ENCODE measurements around the gene ANKRA2.
A peak's percentile ranks its signal among the peaks of the same experiment; 100 is the strongest.

Gene ANKRA2

DNA sequence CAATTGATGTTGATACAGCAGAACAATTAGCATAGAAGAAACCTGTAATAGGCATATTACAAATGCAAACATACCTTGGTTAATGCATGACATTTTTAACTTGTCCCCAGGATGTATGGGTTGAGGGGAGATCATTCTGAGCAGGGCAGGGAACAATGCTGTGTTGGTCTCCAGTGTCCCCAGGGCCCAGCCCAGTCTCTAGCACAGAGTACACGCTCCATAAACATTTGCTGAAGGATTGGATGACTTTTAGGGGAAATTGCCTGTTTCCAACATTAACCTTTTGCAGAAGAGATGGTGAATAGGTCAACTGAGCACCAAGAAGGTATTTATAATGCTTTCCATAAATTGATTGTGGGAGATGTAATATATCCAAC is 20.0 kb downstream of the ANKRA2 start:
- Histone ChIP-seq H3K9me3 (ENCODE audit: control insufficient read depth, insufficient read depth, low read length) (no peaks in the 10 kb centered on the region), H3K27ac (ENCODE audit: low read depth, low read length) (no peak overlapping the region), H3K9ac (ENCODE audit: low read depth, low read length) (no peak overlapping the region), H3K4me3 (ENCODE audit: low read depth, low read length) (no peak overlapping the region), H3K36me3 (ENCODE audit: control insufficient read depth, insufficient read depth, low read length) (no peaks in the 10 kb centered on the region), H3K27me3 (ENCODE audit: control insufficient read depth, insufficient read depth, low read length) (no peaks in the 10 kb centered on the region), H3K4me1 (ENCODE audit: control insufficient read depth, insufficient read depth, low read length) (peaks cover 9% of the 10 kb centered on the region; the same call in 1 of the 2 replicates)

DNA sequence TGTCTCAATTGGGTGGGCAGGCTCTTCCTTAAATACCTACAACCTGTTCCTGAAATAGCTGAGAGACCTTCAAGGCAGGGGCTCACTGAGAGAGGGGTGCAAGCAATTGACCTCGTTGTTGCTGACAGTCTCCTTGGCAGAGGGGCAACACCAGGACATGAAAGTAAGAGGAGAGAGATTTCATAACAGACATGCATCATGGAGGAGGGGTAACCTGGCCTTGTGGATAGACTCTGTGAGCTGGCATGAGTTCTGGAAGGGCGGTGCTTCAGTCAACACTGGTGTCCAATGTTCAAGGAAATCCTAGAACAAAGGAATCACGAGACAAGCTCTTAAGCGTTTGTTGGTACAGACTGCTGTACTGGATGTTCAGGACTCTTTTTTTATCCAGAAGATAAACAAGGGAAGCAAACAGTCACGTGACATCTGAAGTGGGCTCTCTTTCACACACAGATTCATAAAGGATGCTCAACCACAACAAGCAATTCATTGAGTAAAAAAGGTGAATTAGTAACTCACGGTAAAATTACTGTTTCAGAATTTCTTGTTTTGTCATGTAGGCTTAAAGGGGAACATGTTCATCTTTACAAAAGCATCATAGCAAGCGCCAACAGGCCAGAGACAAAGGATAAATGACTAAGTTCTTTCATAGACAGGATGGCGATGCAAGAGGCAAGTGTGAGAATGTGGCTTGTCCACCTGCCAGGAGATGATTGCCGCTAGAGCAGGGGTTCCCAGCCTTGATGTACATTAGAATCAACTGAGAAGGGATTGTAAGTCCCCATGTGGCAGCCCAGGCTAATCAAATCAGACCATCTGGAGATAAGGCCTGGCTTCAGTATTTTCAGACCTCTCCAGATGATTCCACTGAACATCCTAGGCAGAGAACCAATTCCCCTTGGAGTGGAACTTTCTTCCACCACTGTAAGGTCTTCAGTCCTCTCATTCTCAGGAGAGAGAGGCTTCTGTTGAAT is 20.7 kb downstream of the ANKRA2 start:
- Histone ChIP-seq H3K27ac (ENCODE audit: low read depth, low read length) (no peak overlapping the region), H3K9ac (ENCODE audit: low read depth, low read length) (no peak overlapping the region), H3K27me3 (ENCODE audit: control insufficient read depth, insufficient read depth, low read length) (no peaks in the 10 kb centered on the region), H3K4me3 (ENCODE audit: low read depth, low read length) (no peak overlapping the region), H3K36me3 (ENCODE audit: control insufficient read depth, insufficient read depth, low read length) (no peaks in the 10 kb centered on the region), H3K4me1 (ENCODE audit: control insufficient read depth, insufficient read depth, low read length) (peaks cover 9% of the 10 kb centered on the region; the same call in 1 of the 2 replicates), H3K9me3 (ENCODE audit: control insufficient read depth, insufficient read depth, low read length) (no peaks in the 10 kb centered on the region)

DNA sequence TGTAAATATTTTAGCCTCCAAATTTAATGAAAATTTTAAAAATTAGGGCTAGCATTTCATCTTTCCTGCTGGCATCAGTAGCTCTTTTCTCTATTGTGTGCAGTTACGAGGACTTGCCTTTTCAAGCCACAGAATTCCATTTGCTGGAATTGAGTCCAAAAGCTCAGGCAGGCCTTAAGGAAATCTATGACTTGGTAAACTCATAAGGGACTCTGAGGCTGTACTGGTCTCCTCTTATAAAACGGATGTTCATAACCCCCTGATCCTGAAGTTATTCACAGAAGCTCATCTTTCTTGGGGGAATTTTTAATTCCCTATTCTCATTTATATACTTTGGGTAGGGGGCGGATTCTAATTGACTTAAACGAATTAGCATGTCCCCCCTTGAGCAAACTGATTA is 23.4 kb downstream of the ANKRA2 start:
- Histone ChIP-seq H3K4me1 (ENCODE audit: control insufficient read depth, insufficient read depth, low read length) (peaks cover 9% of the 10 kb centered on the region; the same call in 1 of the 2 replicates), H3K9me3 (ENCODE audit: control insufficient read depth, insufficient read depth, low read length) (no peaks in the 10 kb centered on the region), H3K36me3 (ENCODE audit: control insufficient read depth, insufficient read depth, low read length) (no peaks in the 10 kb centered on the region), H3K27ac (ENCODE audit: low read depth, low read length) (peak overlapping the region; percentile 7), H3K27me3 (ENCODE audit: control insufficient read depth, insufficient read depth, low read length) (no peaks in the 10 kb centered on the region), H3K9ac (ENCODE audit: low read depth, low read length) (no peak overlapping the region), H3K4me3 (ENCODE audit: low read depth, low read length) (no peak overlapping the region)

DNA sequence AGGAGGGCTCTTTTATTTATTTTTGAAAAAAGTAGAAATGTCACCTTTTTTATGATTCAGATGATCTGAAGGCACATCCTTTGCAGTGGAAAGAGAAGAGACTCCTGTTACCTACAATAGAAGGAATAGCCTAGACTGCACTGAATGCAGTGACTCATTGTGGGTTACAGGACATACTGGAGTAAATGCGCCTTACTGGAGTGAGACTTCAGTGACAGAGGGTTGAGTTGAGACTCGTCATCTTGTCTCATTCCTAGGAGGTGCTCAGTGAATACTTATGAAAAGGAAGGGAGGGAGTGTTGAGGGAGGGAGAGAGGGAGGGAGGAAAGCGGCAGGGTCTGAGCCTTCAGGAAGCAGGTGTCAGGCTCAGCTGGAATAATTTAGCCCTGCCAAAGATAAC is 25.2 kb downstream of the ANKRA2 start:
- Histone ChIP-seq H3K9me3 (ENCODE audit: control insufficient read depth, insufficient read depth, low read length) (no peaks in the 10 kb centered on the region), H3K4me1 (ENCODE audit: control insufficient read depth, insufficient read depth, low read length) (peaks cover 9% of the 10 kb centered on the region; the same call in 1 of the 2 replicates), H3K36me3 (ENCODE audit: control insufficient read depth, insufficient read depth, low read length) (no peaks in the 10 kb centered on the region), H3K4me3 (ENCODE audit: low read depth, low read length) (no peak overlapping the region), H3K9ac (ENCODE audit: low read depth, low read length) (no peak overlapping the region), H3K27me3 (ENCODE audit: control insufficient read depth, insufficient read depth, low read length) (no peaks in the 10 kb centered on the region), H3K27ac (ENCODE audit: low read depth, low read length) (no peak overlapping the region)

DNA sequence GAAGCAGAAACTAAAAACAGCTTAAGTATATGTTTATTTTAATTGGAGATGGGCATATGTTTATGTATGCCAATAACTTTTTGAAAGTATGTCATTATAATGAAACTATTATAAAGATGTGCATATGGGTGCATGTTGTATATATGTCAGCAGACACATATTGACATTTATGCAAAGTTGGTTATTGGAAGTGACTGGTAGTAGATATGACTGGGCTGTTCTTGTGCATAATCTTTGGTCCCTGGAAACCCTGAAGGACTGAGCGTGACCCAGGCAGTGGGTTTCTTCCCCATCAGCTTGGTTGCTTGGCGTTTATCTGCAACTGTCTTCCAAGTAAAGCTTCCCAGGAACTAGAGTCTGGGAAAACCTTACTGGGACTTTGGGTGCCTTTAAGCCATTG is 25.7 kb downstream of the ANKRA2 start:
- Histone ChIP-seq H3K27ac (ENCODE audit: low read depth, low read length) (no peak overlapping the region), H3K9ac (ENCODE audit: low read depth, low read length) (no peak overlapping the region), H3K36me3 (ENCODE audit: control insufficient read depth, insufficient read depth, low read length) (no peaks in the 10 kb centered on the region), H3K27me3 (ENCODE audit: control insufficient read depth, insufficient read depth, low read length) (no peaks in the 10 kb centered on the region), H3K4me3 (ENCODE audit: low read depth, low read length) (no peak overlapping the region), H3K4me1 (ENCODE audit: control insufficient read depth, insufficient read depth, low read length) (peaks cover 9% of the 10 kb centered on the region; the same call in 1 of the 2 replicates), H3K9me3 (ENCODE audit: control insufficient read depth, insufficient read depth, low read length) (no peaks in the 10 kb centered on the region)

DNA sequence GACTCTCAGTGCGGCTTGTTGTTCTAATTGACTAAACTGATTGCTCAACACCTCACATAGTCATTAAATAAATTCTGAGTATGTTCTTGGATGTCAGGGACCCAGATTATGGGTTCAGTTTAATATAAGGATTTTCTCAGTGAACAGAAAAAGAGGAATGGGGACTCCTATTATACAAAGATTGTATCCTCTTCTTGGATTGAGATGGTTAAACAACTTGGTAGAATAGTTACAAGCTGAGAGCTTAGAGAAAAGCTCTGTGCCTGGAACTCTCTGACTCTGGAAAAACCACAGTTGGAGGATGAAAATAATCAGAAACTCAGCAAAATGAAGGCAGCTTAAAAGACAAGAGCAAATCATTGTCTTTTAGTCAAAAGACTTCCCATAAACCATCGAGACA is 30.5 kb downstream of the ANKRA2 start:
- Histone ChIP-seq H3K27me3 (ENCODE audit: control insufficient read depth, insufficient read depth, low read length) (no peaks in the 10 kb centered on the region), H3K4me3 (ENCODE audit: low read depth, low read length) (no peak overlapping the region), H3K36me3 (ENCODE audit: control insufficient read depth, insufficient read depth, low read length) (no peaks in the 10 kb centered on the region), H3K9ac (ENCODE audit: low read depth, low read length) (no peak overlapping the region), H3K27ac (ENCODE audit: low read depth, low read length) (no peak overlapping the region), H3K4me1 (ENCODE audit: control insufficient read depth, insufficient read depth, low read length) (no peaks in the 10 kb centered on the region), H3K9me3 (ENCODE audit: control insufficient read depth, insufficient read depth, low read length) (no peaks in the 10 kb centered on the region)

DNA sequence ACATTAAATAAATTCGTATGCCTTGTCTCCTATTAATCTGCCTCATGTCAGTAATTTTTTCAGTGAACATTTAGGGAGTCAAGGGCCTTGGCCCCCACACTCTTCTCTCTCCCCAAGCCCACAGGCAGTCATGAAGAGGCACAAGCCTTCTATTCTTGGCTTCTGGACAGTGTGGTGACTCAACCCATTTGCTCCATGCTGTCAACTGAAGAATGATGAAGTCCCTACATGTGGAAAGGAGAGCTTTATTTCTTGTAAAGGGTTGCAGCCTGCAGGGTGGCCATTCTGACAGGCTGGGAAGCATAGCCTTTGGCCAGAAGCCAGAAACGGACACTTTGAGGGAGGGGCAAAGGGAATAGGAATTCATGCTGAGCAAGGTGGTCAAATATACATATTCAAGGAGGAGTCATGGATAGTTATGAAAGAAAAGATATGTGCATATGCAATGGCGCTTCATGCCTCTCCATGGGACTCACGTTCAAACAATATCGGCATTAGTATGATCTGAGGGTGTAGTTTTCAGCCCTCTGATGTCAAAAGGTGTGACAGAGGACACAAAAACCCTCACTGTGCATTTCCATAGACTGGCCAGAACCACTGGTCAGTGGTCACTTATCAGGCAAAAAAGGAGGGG is 31.3 kb downstream of the ANKRA2 start:
- H3K9me3 ChIP-seq (ENCODE audit: control insufficient read depth, insufficient read depth, low read length), result no peaks in the 10 kb centered on the region
- peaks cover 3% of the 10 kb centered on the region for H3K4me1 ChIP-seq (ENCODE audit: control insufficient read depth, insufficient read depth, low read length)
- no peak overlapping the region for H3K4me3 ChIP-seq (ENCODE audit: low read depth, low read length)
- H3K9ac ChIP-seq (ENCODE audit: low read depth, low read length), result no peak overlapping the region
- H3K27ac ChIP-seq (ENCODE audit: low read depth, low read length), result no peak overlapping the region
- H3K27me3 ChIP-seq (ENCODE audit: control insufficient read depth, insufficient read depth, low read length), result no peaks in the 10 kb centered on the region
- H3K36me3 ChIP-seq (ENCODE audit: control insufficient read depth, insufficient read depth, low read length), result no peaks in the 10 kb centered on the region

DNA sequence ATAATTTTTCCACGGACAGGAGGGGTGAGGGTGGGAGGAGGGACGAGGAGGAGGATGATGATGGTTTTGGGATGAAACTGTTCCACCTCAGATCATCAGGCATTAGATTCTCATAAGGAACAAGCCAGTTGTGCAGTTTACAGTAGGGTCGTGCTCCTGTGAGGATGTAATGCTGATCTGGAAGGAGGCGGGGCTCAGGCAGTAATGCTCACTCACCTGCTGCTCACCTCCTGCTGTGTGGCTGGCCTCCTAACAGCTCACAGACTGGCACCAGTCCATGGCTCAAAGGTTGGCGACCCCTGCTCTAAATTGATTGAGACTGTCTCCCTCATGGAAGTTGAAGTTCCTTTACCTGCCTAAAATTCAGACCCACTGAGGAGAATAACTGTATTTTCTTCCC is 33.2 kb downstream of the ANKRA2 start:
- Histone ChIP-seq H3K4me1 (ENCODE audit: control insufficient read depth, insufficient read depth, low read length) (peaks cover 15% of the 10 kb centered on the region), H3K9ac (ENCODE audit: low read depth, low read length) (no peak overlapping the region), H3K27me3 (ENCODE audit: control insufficient read depth, insufficient read depth, low read length) (no peaks in the 10 kb centered on the region), H3K4me3 (ENCODE audit: low read depth, low read length) (no peak overlapping the region), H3K27ac (ENCODE audit: low read depth, low read length) (no peak overlapping the region), H3K9me3 (ENCODE audit: control insufficient read depth, insufficient read depth, low read length) (no peaks in the 10 kb centered on the region), H3K36me3 (ENCODE audit: control insufficient read depth, insufficient read depth, low read length) (no peaks in the 10 kb centered on the region)

DNA sequence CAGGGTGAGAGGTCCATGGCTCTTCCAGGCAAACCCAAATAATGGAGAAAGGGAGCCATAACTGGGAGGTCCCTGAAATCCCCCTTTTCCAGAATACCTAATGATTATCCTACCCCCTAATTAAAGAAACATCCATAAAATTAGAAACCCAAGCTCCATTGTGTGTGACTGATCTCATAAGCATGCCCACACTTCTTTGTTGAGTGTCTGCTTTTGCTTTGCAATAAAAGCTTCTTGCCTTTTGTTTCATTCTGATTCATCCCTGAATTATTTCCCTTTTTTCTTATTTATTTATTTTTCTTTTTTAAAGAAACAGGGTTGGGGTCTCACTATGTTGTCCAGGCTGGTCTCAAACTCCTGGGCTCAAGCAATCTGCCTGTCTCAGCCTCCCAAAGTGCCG is 34.1 kb downstream of the ANKRA2 start:
- Histone ChIP-seq H3K9ac (ENCODE audit: low read depth, low read length) (no peak overlapping the region), H3K4me3 (ENCODE audit: low read depth, low read length) (no peak overlapping the region), H3K27ac (ENCODE audit: low read depth, low read length) (no peak overlapping the region), H3K27me3 (ENCODE audit: control insufficient read depth, insufficient read depth, low read length) (no peaks in the 10 kb centered on the region), H3K36me3 (ENCODE audit: control insufficient read depth, insufficient read depth, low read length) (no peaks in the 10 kb centered on the region), H3K4me1 (ENCODE audit: control insufficient read depth, insufficient read depth, low read length) (peaks cover 15% of the 10 kb centered on the region), H3K9me3 (ENCODE audit: control insufficient read depth, insufficient read depth, low read length) (no peaks in the 10 kb centered on the region)

DNA sequence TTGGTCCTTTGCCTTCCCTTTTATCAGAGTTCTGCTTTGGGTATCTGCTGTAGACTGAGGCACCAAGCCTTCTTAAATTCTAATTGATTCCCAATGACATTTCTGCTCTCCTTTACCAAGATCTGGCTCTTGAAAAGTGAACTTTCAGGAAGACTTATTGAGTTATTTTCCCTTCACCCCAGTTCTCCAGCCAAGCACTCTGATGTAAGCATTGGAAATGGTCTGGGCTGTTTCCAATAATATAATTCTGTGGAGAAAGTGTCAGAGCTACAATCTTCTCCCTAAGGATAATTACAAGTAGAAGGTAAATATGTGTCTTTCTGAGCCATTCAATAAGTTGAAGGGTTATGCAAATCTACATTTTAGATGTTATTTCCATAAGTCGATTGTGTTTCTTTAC is 36.4 kb downstream of the ANKRA2 start:
- no peak overlapping the region for H3K9ac ChIP-seq (ENCODE audit: low read depth, low read length)
- H3K4me1 ChIP-seq (ENCODE audit: control insufficient read depth, insufficient read depth, low read length), result peaks cover 15% of the 10 kb centered on the region
- no peaks in the 10 kb centered on the region for H3K36me3 ChIP-seq (ENCODE audit: control insufficient read depth, insufficient read depth, low read length)
- no peaks in the 10 kb centered on the region for H3K9me3 ChIP-seq (ENCODE audit: control insufficient read depth, insufficient read depth, low read length)
- H3K4me3 ChIP-seq (ENCODE audit: low read depth, low read length), result no peak overlapping the region
- no peak overlapping the region for H3K27ac ChIP-seq (ENCODE audit: low read depth, low read length)
- H3K27me3 ChIP-seq (ENCODE audit: control insufficient read depth, insufficient read depth, low read length), result no peaks in the 10 kb centered on the region

DNA sequence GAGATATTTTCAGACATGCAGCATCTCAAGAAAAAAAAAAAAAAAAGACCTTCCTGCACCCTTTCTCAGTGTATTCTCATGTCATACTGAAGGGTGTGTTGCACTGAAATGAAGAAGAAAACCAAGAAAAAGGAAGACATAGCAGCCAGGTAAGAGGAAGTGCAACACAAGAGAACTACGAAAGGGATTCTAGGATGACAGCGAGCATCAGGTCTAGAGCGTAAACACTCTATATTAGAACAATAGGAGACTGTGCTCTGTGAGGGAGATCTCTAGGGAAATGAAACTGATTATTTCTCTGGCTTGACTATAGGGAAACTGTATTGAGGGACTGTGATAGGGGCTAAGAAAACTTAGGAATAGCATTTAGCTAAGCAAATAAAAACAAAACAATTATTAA is 37.2 kb downstream of the ANKRA2 start:
- no peak overlapping the region for H3K27ac ChIP-seq (ENCODE audit: low read depth, low read length)
- no peaks in the 10 kb centered on the region for H3K9me3 ChIP-seq (ENCODE audit: control insufficient read depth, insufficient read depth, low read length)
- H3K27me3 ChIP-seq (ENCODE audit: control insufficient read depth, insufficient read depth, low read length), result no peaks in the 10 kb centered on the region
- H3K36me3 ChIP-seq (ENCODE audit: control insufficient read depth, insufficient read depth, low read length), result no peaks in the 10 kb centered on the region
- H3K9ac ChIP-seq (ENCODE audit: low read depth, low read length), result no peak overlapping the region
- H3K4me3 ChIP-seq (ENCODE audit: low read depth, low read length), result no peak overlapping the region
- H3K4me1 ChIP-seq (ENCODE audit: control insufficient read depth, insufficient read depth, low read length), result peaks cover 15% of the 10 kb centered on the region
